Measurements from ENCODE around the gene PEF1.

GRCh38 chr1:31580513-31580870, 64.2 kb downstream of the PEF1 start:
- TF ChIP-seq, protein P1, sequence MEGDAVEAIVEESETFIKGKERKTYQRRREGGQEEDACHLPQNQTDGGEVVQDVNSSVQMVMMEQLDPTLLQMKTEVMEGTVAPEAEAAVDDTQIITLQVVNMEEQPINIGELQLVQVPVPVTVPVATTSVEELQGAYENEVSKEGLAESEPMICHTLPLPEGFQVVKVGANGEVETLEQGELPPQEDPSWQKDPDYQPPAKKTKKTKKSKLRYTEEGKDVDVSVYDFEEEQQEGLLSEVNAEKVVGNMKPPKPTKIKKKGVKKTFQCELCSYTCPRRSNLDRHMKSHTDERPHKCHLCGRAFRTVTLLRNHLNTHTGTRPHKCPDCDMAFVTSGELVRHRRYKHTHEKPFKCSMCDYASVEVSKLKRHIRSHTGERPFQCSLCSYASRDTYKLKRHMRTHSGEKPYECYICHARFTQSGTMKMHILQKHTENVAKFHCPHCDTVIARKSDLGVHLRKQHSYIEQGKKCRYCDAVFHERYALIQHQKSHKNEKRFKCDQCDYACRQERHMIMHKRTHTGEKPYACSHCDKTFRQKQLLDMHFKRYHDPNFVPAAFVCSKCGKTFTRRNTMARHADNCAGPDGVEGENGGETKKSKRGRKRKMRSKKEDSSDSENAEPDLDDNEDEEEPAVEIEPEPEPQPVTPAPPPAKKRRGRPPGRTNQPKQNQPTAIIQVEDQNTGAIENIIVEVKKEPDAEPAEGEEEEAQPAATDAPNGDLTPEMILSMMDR (IDR thresholded peaks at IDR 0.05): no peak
- TF ChIP-seq POLR2A (IDR thresholded peaks at IDR 0.05): no peak
